Liver (tissue), 9 donors: Measurements from ENCODE around the gene COL21A1. TPM values are rescaled to one million over a fixed set of nuclear protein-coding genes. Genes with fewer than 3 reads are reported as not detected.

Experiments used
- DNase-seq: peaks from one replicate; pipeline ENCODE4 v3.0.0-alpha.2; 2017; ENCODE audit warnings: low spot score
- H3K27ac ChIP-seq, 2 donors: one replicate each; pipeline ENCODE4 v1.7.0; 2013; ENCODE audit warnings: inconsistent platforms in 2 of 2, low read length in 2 of 2, control low read depth in 1 of 2, low read depth in 1 of 2, mild to moderate bottlenecking in 1 of 2
- H3K27me3 ChIP-seq, 4 donors: one replicate each; pipeline versions ENCODE4 v1.6.1 to v1.7.0; 2013; ENCODE audit warnings: low read length in 3 of 4, inconsistent platforms in 1 of 4, mild to moderate bottlenecking in 1 of 4, moderate library complexity in 1 of 4; ENCODE audit not compliant: control insufficient read depth in 4 of 4, insufficient read depth in 4 of 4
- H3K36me3 ChIP-seq, 4 donors: one replicate each; pipeline versions ENCODE4 v1.6.1 to v1.7.0; 2013; ENCODE audit warnings: low read length in 3 of 4, mild to moderate bottlenecking in 3 of 4, low read depth in 1 of 4, moderate library complexity in 1 of 4; ENCODE audit not compliant: control insufficient read depth in 4 of 4, insufficient read depth in 3 of 4
- H3K4me1 ChIP-seq, 4 donors: one replicate each; pipeline versions ENCODE4 v1.6.1 to v1.7.0; 2013; ENCODE audit warnings: low read length in 3 of 4, mild to moderate bottlenecking in 3 of 4, moderate library complexity in 1 of 4; ENCODE audit not compliant: control insufficient read depth in 4 of 4, insufficient read depth in 4 of 4
- H3K4me3 ChIP-seq, 3 donors: one replicate each; pipeline versions ENCODE4 v1.6.1 to v1.7.0; 2013; ENCODE audit warnings: low read length in 3 of 3, control low read depth in 1 of 3, low read depth in 1 of 3, mild to moderate bottlenecking in 1 of 3
- H3K9ac ChIP-seq, 2 donors: one replicate each; pipeline ENCODE4 v1.7.0; 2013; ENCODE audit warnings: low read length in 2 of 2, mild to moderate bottlenecking in 2 of 2, moderate library complexity in 2 of 2, control low read depth in 1 of 2, low read depth in 1 of 2
- H3K9me3 ChIP-seq, 4 donors: one replicate each; pipeline versions ENCODE4 v1.6.1 to v1.7.0; 2013; ENCODE audit warnings: low read length in 3 of 4; ENCODE audit not compliant: control insufficient read depth in 4 of 4
- ATF3 ChIP-seq: IDR thresholded peaks from 2 replicates; pipeline ENCODE4 v1.6.1; 2016; ENCODE audit warnings: antibody characterized with exemption
- CTCF ChIP-seq: fragments of 150-350 bp; IDR thresholded peaks from 2 replicates; pipeline ENCODE4 v1.5.1; 2017; ENCODE audit warnings: improper control_type of control experiment, low read depth, low read length; ENCODE audit not compliant: missing input control
- EGR1 ChIP-seq, 2 donors: IDR thresholded peaks; 2 replicates each; pipeline ENCODE4 v1.6.1; 2016 to 2018; ENCODE audit warnings: antibody characterized with exemption in 2 of 2, low read depth in 2 of 2
- FOXA1 ChIP-seq: IDR thresholded peaks from 2 replicates; pipeline ENCODE4 v1.6.1; 2016; ENCODE audit warnings: antibody characterized with exemption
- FOXA2 ChIP-seq: IDR thresholded peaks from 2 replicates; pipeline ENCODE4 v1.6.1; 2016; ENCODE audit warnings: antibody characterized with exemption
- GABPA ChIP-seq, 2 donors: IDR thresholded peaks in 1 of 2; conservative IDR thresholded peaks in 1 of 2; 2 replicates each; pipeline ENCODE4 v1.6.1; 2016; ENCODE audit warnings: antibody characterized with exemption in 2 of 2, mild to moderate bottlenecking in 1 of 2, moderate library complexity in 1 of 2
- HNF4A ChIP-seq, 2 donors: conservative IDR thresholded peaks; 2 replicates each; pipeline ENCODE4 v1.6.1; 2016; ENCODE audit warnings: antibody characterized with exemption in 2 of 2, mild to moderate bottlenecking in 2 of 2
- HNF4G ChIP-seq: IDR thresholded peaks from 2 replicates; pipeline ENCODE4 v1.6.1; 2016; ENCODE audit warnings: antibody characterized with exemption
- JUND ChIP-seq, 2 donors: IDR thresholded peaks; 2 replicates each; pipeline ENCODE4 v1.6.1; 2016; ENCODE audit warnings: antibody characterized with exemption in 2 of 2
- MAX ChIP-seq: IDR thresholded peaks from 2 replicates; pipeline ENCODE4 v1.6.1; 2016; ENCODE audit warnings: antibody characterized with exemption
- NR2F2 ChIP-seq: IDR thresholded peaks from 2 replicates; pipeline ENCODE4 v1.6.1; 2016; ENCODE audit warnings: antibody characterized with exemption
- RAD21 ChIP-seq, 2 donors: IDR thresholded peaks; 2 replicates each; pipeline ENCODE4 v1.6.1; 2016; ENCODE audit warnings: antibody characterized with exemption in 2 of 2, mild to moderate bottlenecking in 2 of 2
- REST ChIP-seq: IDR thresholded peaks from 2 replicates; pipeline ENCODE4 v1.6.1; 2016; ENCODE audit warnings: antibody characterized with exemption, mild to moderate bottlenecking
- RXRA ChIP-seq, 2 donors: IDR thresholded peaks; 2 replicates each; pipeline ENCODE4 v1.6.1; 2017 to 2018; ENCODE audit warnings: antibody characterized with exemption in 2 of 2, mild to moderate bottlenecking in 1 of 2
- SP1 ChIP-seq: IDR thresholded peaks from 2 replicates; pipeline ENCODE4 v1.6.1; 2018; ENCODE audit warnings: antibody characterized with exemption, mild to moderate bottlenecking
- TAF1 ChIP-seq: conservative IDR thresholded peaks from 2 replicates; pipeline ENCODE4 v1.6.1; 2016; ENCODE audit warnings: antibody characterized with exemption, mild to moderate bottlenecking
- YY1 ChIP-seq: IDR thresholded peaks from 2 replicates; pipeline ENCODE4 v1.6.1; 2016; ENCODE audit warnings: antibody characterized with exemption, mild to moderate bottlenecking
- ZBTB33 ChIP-seq: IDR thresholded peaks from 2 replicates; pipeline ENCODE4 v1.6.1; 2016; ENCODE audit warnings: antibody characterized with exemption
- WGBS: extraction: QIAGEN DNeasy Blood & Tissue Kit; methylation state at CpG from one replicate; pipeline ENCODE4 v1.1.7; 2013; 5-methylcytosine and 5-hydroxymethylcytosine counted together
- polyA plus RNA-seq, 2 donors: library from polyadenylated mRNA; stranded (reverse) in 1 of 2; unstranded in 1 of 2; fragments of 200-250 nt in 1 of 2; fragments of >200 nt in 1 of 2; fragmentation: Nextera tagmentation in 1 of 2; extraction: Ambion mirVana in 1 of 2; gene quantifications; one replicate each; pipeline versions ENCODE4 v1.2.1 to v1.2.3, GENCODE V29; 2013 to 2015
- total RNA-seq, 2 donors: library from RNA; depleted of rRNA; stranded (reverse); fragments of >200 nt; gene quantifications; one replicate each; pipeline ENCODE4 v1.2.3, GENCODE V29; 2014
- donor health status: healthy.
- donor health status: healthy.
- donor health status: healthy.
- donor health status: healthy.
- donor health status: healthy.

Gene COL21A1
- total and polyA plus RNA-seq, 4 donors = 0.48 to 1.3 (median 0.52) TPM

GRCh38 chr6:56282391-56282790 is 35.0 kb upstream of the COL21A1 start:
- Histone ChIP-seq H3K9me3 (no peaks in the 10 kb centered on the region), H3K27ac (no peak overlapping the region), H3K4me3 (no peak overlapping the region), H3K4me1 (no peaks in the 10 kb centered on the region), H3K27me3 (no peaks in the 10 kb centered on the region), H3K36me3 (no peaks in the 10 kb centered on the region), H3K9ac (no peak overlapping the region)
- DNase-seq = no peak
- TF ChIP-seq TAF1 = no peak
- TF ChIP-seq RXRA (IDR thresholded peaks at IDR 0.05) = no peak
- no peak for TF ChIP-seq REST
- no peak for TF ChIP-seq ATF3
- no peak for TF ChIP-seq RAD21 (IDR thresholded peaks at IDR 0.05)

GRCh38 chr6:56280126-56280525 is 32.7 kb upstream of the COL21A1 start:
- 83% methylated on average over 3 of the region's 3 CpGs for WGBS
- Histone ChIP-seq H3K9me3 (no peaks in the 10 kb centered on the region), H3K27ac (no peak overlapping the region), H3K27me3 (no peaks in the 10 kb centered on the region), H3K4me3 (no peak overlapping the region), H3K36me3 (no peaks in the 10 kb centered on the region), H3K4me1 (no peaks in the 10 kb centered on the region), H3K9ac (no peak overlapping the region)
- TF ChIP-seq HNF4G (no peak), RXRA (IDR thresholded peaks at IDR 0.05) (no peak), GABPA (IDR thresholded peaks at IDR 0.05 in 1 of 2, conservative IDR thresholded peaks at IDR 0.05 in 1 of 2) (no peak), ZBTB33 (no peak), YY1 (no peak), SP1 (no peak), CTCF (no peak), FOXA2 (no peak), JUND (IDR thresholded peaks at IDR 0.05) (no peak), EGR1 (IDR thresholded peaks at IDR 0.05; ENCODE audit: low read depth in 2 of 2) (no peak), NR2F2 (no peak), MAX (no peak), TAF1 (no peak), ATF3 (no peak), RAD21 (IDR thresholded peaks at IDR 0.05) (no peak), HNF4A (conservative IDR thresholded peaks at IDR 0.05) (no peak), REST (no peak), FOXA1 (no peak)
- DNase-seq = no peak
